HepG2 (cell line): ENCODE measurements around the gene HSDL2. TPM values are rescaled to one million over a fixed set of nuclear protein-coding genes. Genes with fewer than 3 reads are reported as not detected.

Experiments
- CBFB ChIP-seq: sonication (generic); formaldehyde crosslinking; IDR thresholded peaks from 2 replicates; pipeline ENCODE4 v1.4.0; 2020; ENCODE audit warnings: missing genetic modification reagents
- FOXJ3 ChIP-seq: sonication (generic); formaldehyde crosslinking; IDR thresholded peaks from 2 replicates; pipeline ENCODE4 v1.4.0; 2020; ENCODE audit warnings: missing genetic modification reagents, mild to moderate bottlenecking, borderline replicate concordance
- GLI4 ChIP-seq: sonication (generic); formaldehyde crosslinking; IDR thresholded peaks from 2 replicates; pipeline ENCODE4 v1.5.1; 2020; ENCODE audit warnings: missing genetic modification reagents, mild to moderate bottlenecking, moderate library complexity, borderline replicate concordance
- KMT2A ChIP-seq: sonication (generic); formaldehyde crosslinking; IDR thresholded peaks from 2 replicates; pipeline ENCODE4 v1.4.0; 2020; ENCODE audit warnings: missing genetic modification reagents
- NCOA5 ChIP-seq: sonication (generic); formaldehyde crosslinking; IDR thresholded peaks from 2 replicates; pipeline ENCODE4 v1.4.0; 2020; ENCODE audit warnings: missing genetic modification reagents
- TARDBP ChIP-seq: sonication (generic); formaldehyde crosslinking; IDR thresholded peaks from 2 replicates; pipeline ENCODE4 v1.8.0; 2022; ENCODE audit warnings: mild to moderate bottlenecking, missing genetic modification reagents
- TOPORS ChIP-seq: sonication (generic); formaldehyde crosslinking; IDR thresholded peaks from 2 replicates; pipeline ENCODE4 v1.8.0; 2023; ENCODE audit warnings: mild to moderate bottlenecking, missing genetic modification reagents
- ZBTB8A ChIP-seq: sonication (generic); formaldehyde crosslinking; IDR thresholded peaks from 2 replicates; pipeline ENCODE4 v1.4.0; 2020; ENCODE audit warnings: mild to moderate bottlenecking, low read depth, missing genetic modification reagents, borderline replicate concordance
- ZFX ChIP-seq: sonication (generic); formaldehyde crosslinking; IDR thresholded peaks from 2 replicates; pipeline ENCODE4 v1.4.0; 2020; ENCODE audit warnings: mild to moderate bottlenecking, low read depth, missing genetic modification reagents, moderate library complexity
- ZNF136 ChIP-seq: sonication (generic); formaldehyde crosslinking; IDR thresholded peaks from 2 replicates; pipeline ENCODE4 v1.8.1; 2022; ENCODE audit warnings: low read depth, mild to moderate bottlenecking, moderate library complexity, missing genetic modification reagents
- ZNF343 ChIP-seq: sonication (generic); formaldehyde crosslinking; IDR thresholded peaks from 2 replicates; pipeline ENCODE4 v1.4.0; 2020; ENCODE audit warnings: mild to moderate bottlenecking, missing genetic modification reagents
- ZSCAN12 ChIP-seq: sonication (generic); formaldehyde crosslinking; IDR thresholded peaks from 2 replicates; pipeline ENCODE4 v1.9.0; 2021; ENCODE audit warnings: mild to moderate bottlenecking, missing genetic modification reagents
- ZSCAN22 ChIP-seq: sonication (generic); formaldehyde crosslinking; IDR thresholded peaks from 2 replicates; pipeline ENCODE4 v1.4.0; 2020; ENCODE audit warnings: mild to moderate bottlenecking, missing genetic modification reagents
- polyA plus RNA-seq, 8 experiments: library from polyadenylated mRNA; depleted of rRNA in 3 of 8; stranded (reverse) in 7 of 8; unstranded in 1 of 8; fragments of >200 nt; fragmentation: Illumina TruSeq in 4 of 8; extraction: Trizol in 4 of 8; gene quantifications; 2 replicates each; pipeline versions ENCODE4 v1.2.1 to v1.2.3, GENCODE V29; 2011 to 2016; ENCODE audit warnings: low read depth in 4 of 8, missing spikeins in 1 of 8, mixed read lengths in 1 of 8; ENCODE audit not compliant: insufficient read depth in 1 of 8
- total RNA-seq, 5 experiments: library from RNA; depleted of rRNA; stranded (reverse); fragments of >200 nt; fragmentation: Illumina TruSeq; extraction: Trizol; gene quantifications; 2 replicates each; pipeline ENCODE4 v1.2.3, GENCODE V29; 2016; ENCODE audit warnings: low read depth in 1 of 5
- TF ChIP-seq, protein P1 (sequence below): sonication (generic); formaldehyde crosslinking; IDR thresholded peaks from 2 replicates; pipeline ENCODE4 v1.4.0; 2020; ENCODE audit warnings: missing genetic modification reagents
- TF ChIP-seq, protein P2 (sequence below): fragments of 450-650 bp; IDR thresholded peaks from 2 replicates; pipeline ENCODE4 v1.6.1; 2016
- TF ChIP-seq, protein P3 (sequence below): IDR thresholded peaks from 2 replicates; pipeline ENCODE4 v1.6.1; 2018; ENCODE audit warnings: missing genetic modification reagents, mild to moderate bottlenecking, missing compliant biosample characterization
- TF ChIP-seq, protein P4 (sequence below): sonication (generic); formaldehyde crosslinking; IDR thresholded peaks from 2 replicates; pipeline ENCODE4 v1.5.0; 2020; ENCODE audit warnings: mild to moderate bottlenecking, missing genetic modification reagents

HSDL2 gene
- total and polyA plus RNA-seq, 2 of the 13 experiments (the other 11 are each of a cell fraction or from before 2014, with no cell fraction given) = 55.3 to 80.2 TPM

DNA sequence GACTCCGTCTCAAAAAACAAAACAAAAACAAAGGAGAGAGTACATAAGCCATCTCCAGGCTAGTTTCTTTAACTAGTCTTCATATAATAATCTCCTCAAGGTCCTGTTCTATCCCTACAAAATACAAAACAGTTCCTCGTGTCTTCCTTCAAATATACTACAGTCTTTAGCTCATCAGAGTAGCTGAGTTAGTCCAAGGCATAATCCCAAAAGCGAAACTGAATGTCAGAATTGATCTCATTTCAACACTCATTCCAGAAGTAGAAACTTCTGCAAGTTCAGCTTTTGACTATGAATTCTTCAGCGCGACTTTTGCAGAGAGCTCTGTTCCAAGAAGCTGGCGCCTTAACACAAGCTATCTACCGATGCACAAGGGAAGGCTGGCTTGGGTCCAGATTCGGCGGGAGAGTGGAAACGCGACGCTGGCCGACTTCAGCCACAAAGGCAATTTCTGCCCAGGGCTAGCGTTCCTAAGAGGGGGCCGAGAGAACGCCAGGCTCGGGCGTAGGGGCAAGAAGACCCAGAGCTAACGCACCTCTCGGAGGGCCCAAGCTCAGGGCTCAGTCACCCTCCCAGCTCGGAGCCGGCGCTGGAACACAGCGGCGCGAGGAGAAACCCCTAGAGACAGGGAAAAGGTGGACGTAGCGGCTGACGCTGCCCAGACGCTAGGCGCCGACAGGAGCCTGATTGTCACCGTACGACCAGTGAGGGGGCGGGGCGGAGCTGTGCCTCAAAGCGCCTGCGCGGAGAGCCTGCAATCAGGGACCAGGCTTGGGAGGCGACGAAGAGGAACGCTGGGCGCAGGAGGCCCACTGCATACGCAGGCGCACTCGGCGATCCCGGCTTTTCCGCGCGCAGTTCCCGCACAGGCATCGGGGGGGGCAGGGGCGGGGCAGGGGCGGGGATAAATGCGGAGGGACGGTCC, 469 bp upstream of the HSDL2 start (continued):
- TF ChIP-seq, protein P1, sequence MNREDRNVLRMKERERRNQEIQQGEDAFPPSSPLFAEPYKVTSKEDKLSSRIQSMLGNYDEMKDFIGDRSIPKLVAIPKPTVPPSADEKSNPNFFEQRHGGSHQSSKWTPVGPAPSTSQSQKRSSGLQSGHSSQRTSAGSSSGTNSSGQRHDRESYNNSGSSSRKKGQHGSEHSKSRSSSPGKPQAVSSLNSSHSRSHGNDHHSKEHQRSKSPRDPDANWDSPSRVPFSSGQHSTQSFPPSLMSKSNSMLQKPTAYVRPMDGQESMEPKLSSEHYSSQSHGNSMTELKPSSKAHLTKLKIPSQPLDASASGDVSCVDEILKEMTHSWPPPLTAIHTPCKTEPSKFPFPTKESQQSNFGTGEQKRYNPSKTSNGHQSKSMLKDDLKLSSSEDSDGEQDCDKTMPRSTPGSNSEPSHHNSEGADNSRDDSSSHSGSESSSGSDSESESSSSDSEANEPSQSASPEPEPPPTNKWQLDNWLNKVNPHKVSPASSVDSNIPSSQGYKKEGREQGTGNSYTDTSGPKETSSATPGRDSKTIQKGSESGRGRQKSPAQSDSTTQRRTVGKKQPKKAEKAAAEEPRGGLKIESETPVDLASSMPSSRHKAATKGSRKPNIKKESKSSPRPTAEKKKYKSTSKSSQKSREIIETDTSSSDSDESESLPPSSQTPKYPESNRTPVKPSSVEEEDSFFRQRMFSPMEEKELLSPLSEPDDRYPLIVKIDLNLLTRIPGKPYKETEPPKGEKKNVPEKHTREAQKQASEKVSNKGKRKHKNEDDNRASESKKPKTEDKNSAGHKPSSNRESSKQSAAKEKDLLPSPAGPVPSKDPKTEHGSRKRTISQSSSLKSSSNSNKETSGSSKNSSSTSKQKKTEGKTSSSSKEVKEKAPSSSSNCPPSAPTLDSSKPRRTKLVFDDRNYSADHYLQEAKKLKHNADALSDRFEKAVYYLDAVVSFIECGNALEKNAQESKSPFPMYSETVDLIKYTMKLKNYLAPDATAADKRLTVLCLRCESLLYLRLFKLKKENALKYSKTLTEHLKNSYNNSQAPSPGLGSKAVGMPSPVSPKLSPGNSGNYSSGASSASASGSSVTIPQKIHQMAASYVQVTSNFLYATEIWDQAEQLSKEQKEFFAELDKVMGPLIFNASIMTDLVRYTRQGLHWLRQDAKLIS (CRISPR knock-in tag) = peak; percentile 56; the same call in 1 of the 2 replicates
- TF ChIP-seq FOXJ3 (CRISPR knock-in tag) (peak; percentile 57; the same call in 1 of the 2 replicates), GLI4 (CRISPR knock-in tag) (no peak), ZSCAN12 (CRISPR knock-in tag) (peak; percentile 33; the same call in 1 of the 2 replicates), TARDBP (CRISPR knock-in tag) (peak; percentile 57), ZNF343 (peak; percentile 49; the same call in 1 of the 2 replicates), ZNF136 (CRISPR knock-in tag) (peak; percentile 23; the same call in 1 of the 2 replicates), ZFX (CRISPR knock-in tag) (peak; percentile 74), NCOA5 (CRISPR knock-in tag) (no peak), CBFB (CRISPR knock-in tag) (peak; percentile 63; the same call in 1 of the 2 replicates), KMT2A (CRISPR knock-in tag) (peak; percentile 87), ZBTB8A (CRISPR knock-in tag) (0 out of 2 replicates have a peak, but pooled peaks have one; percentile 47), ZSCAN22 (CRISPR knock-in tag) (0 out of 2 replicates have a peak, but pooled peaks have one; percentile 45), TOPORS (0 out of 2 replicates have a peak, but pooled peaks have one; percentile 21)
- TF ChIP-seq, protein P2, sequence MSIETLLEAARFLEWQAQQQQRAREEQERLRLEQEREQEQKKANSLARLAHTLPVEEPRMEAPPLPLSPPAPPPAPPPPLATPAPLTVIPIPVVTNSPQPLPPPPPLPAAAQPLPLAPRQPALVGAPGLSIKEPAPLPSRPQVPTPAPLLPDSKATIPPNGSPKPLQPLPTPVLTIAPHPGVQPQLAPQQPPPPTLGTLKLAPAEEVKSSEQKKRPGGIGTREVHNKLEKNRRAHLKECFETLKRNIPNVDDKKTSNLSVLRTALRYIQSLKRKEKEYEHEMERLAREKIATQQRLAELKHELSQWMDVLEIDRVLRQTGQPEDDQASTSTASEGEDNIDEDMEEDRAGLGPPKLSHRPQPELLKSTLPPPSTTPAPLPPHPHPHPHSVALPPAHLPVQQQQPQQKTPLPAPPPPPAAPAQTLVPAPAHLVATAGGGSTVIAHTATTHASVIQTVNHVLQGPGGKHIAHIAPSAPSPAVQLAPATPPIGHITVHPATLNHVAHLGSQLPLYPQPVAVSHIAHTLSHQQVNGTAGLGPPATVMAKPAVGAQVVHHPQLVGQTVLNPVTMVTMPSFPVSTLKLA = 0 out of 2 replicates have a peak, but pooled peaks have one; percentile 9
- TF ChIP-seq, protein P3, sequence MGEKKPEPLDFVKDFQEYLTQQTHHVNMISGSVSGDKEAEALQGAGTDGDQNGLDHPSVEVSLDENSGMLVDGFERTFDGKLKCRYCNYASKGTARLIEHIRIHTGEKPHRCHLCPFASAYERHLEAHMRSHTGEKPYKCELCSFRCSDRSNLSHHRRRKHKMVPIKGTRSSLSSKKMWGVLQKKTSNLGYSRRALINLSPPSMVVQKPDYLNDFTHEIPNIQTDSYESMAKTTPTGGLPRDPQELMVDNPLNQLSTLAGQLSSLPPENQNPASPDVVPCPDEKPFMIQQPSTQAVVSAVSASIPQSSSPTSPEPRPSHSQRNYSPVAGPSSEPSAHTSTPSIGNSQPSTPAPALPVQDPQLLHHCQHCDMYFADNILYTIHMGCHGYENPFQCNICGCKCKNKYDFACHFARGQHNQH = peak; percentile 55; the same call in 1 of the 2 replicates
- TF ChIP-seq, protein P4, sequence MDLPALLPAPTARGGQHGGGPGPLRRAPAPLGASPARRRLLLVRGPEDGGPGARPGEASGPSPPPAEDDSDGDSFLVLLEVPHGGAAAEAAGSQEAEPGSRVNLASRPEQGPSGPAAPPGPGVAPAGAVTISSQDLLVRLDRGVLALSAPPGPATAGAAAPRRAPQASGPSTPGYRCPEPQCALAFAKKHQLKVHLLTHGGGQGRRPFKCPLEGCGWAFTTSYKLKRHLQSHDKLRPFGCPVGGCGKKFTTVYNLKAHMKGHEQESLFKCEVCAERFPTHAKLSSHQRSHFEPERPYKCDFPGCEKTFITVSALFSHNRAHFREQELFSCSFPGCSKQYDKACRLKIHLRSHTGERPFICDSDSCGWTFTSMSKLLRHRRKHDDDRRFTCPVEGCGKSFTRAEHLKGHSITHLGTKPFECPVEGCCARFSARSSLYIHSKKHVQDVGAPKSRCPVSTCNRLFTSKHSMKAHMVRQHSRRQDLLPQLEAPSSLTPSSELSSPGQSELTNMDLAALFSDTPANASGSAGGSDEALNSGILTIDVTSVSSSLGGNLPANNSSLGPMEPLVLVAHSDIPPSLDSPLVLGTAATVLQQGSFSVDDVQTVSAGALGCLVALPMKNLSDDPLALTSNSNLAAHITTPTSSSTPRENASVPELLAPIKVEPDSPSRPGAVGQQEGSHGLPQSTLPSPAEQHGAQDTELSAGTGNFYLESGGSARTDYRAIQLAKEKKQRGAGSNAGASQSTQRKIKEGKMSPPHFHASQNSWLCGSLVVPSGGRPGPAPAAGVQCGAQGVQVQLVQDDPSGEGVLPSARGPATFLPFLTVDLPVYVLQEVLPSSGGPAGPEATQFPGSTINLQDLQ = no peak
